HEK293 (cell line): ENCODE data around the gene IL1B.

Experiments used
- KLF9 ChIP-seq: fragments of 450-650 bp; formaldehyde crosslinking; IDR thresholded peaks from 2 replicates; pipeline ENCODE4 v1.5.1; 2016; ENCODE audit warnings: missing biosample characterization, missing genetic modification characterization, low read depth
- MYNN ChIP-seq: fragments of 450-650 bp; formaldehyde crosslinking; IDR thresholded peaks from 2 replicates; pipeline ENCODE4 v1.5.1; 2016; ENCODE audit warnings: missing biosample characterization, missing genetic modification characterization, borderline replicate concordance
- SETDB1 ChIP-seq: IDR thresholded peaks from one replicate; pipeline ENCODE4 v1.6.1; 2017; ENCODE audit warnings: mild to moderate bottlenecking, low read length, moderate library complexity, mixed read lengths; ENCODE audit not compliant: insufficient read length
- SP2 ChIP-seq: fragments of 450-650 bp; formaldehyde crosslinking; IDR thresholded peaks from 2 replicates; pipeline ENCODE4 v1.5.1; 2016; ENCODE audit warnings: missing biosample characterization, missing genetic modification characterization
- YY1 ChIP-seq: fragments of 450-650 bp; formaldehyde crosslinking; IDR thresholded peaks from 2 replicates; pipeline ENCODE4 v1.5.1; 2018; ENCODE audit warnings: missing biosample characterization, missing genetic modification characterization
- YY2 ChIP-seq: fragments of 450-650 bp; formaldehyde crosslinking; IDR thresholded peaks from 2 replicates; pipeline ENCODE4 v1.5.1; 2016; ENCODE audit warnings: missing biosample characterization, missing genetic modification characterization
- ZFP69B ChIP-seq: fragments of 450-650 bp; formaldehyde crosslinking; IDR thresholded peaks from 2 replicates; pipeline ENCODE4 v1.5.1; 2016; ENCODE audit warnings: missing biosample characterization, missing genetic modification characterization
- ZNF175 ChIP-seq: fragments of 450-650 bp; formaldehyde crosslinking; IDR thresholded peaks from 2 replicates; pipeline ENCODE4 v1.5.1; 2016; ENCODE audit warnings: missing biosample characterization, missing genetic modification characterization
- ZNF274 ChIP-seq, 2 experiments: fragments of 200-500 bp in 1 of 2; fragments of 450-650 bp in 1 of 2; sonication (Bioruptor generic) in 1 of 2; formaldehyde crosslinking in 1 of 2; IDR thresholded peaks; 2 replicates each; pipeline versions ENCODE4 v1.5.1 to v1.6.1; 2014 to 2016; ENCODE audit warnings: borderline replicate concordance in 1 of 2, inconsistent platforms in 1 of 2, low read length in 1 of 2, missing biosample characterization in 1 of 2, missing genetic modification characterization in 1 of 2
- ZNF548 ChIP-seq: fragments of 450-650 bp; formaldehyde crosslinking; IDR thresholded peaks from 2 replicates; pipeline ENCODE4 v1.5.1; 2016; ENCODE audit warnings: missing biosample characterization, missing genetic modification characterization
- TF ChIP-seq, protein P1 (sequence below): fragments of 450-650 bp; formaldehyde crosslinking; IDR thresholded peaks from 2 replicates; pipeline ENCODE4 v1.5.1; 2016; ENCODE audit warnings: missing biosample characterization, missing genetic modification characterization
- TF ChIP-seq, protein P2 (sequence below): fragments of 450-650 bp; formaldehyde crosslinking; IDR thresholded peaks from 2 replicates; pipeline ENCODE4 v1.5.1; 2016; ENCODE audit warnings: missing biosample characterization, missing genetic modification characterization, low read depth

DNA sequence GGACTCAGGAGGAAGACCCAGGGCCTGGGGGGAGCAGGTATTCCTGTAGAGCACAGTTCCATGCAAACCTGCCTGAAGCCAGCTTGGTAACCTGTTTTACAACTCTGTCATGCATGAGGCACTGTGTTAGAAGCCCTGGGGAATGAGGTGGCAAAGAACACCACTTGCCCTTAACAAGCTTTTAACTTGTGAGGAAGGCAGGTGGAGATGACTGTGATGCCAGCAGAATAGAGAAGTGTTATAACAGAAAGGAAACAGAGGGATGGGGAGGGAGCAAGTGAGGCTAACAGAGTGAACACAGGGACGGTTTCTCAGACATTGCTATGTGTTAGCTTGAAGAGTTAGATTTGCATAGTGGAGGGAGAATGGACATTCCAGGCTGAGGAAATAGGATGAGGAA, 40.8 kb downstream of the IL1B start:
- TF ChIP-seq ZNF274 (IDR thresholded peaks at IDR 0.05; ENCODE audit: low read length) (no peak), ZNF274 (tag by site-specific recombination; IDR thresholded peaks at IDR 0.05; ENCODE audit: borderline replicate concordance) (no peak), YY1 (tag by site-specific recombination) (no peak), MYNN (no peak), YY2 (tag by site-specific recombination) (no peak), SP2 (no peak), ZNF548 (tag by site-specific recombination) (no peak), ZFP69B (tag by site-specific recombination) (no peak), ZNF175 (tag by site-specific recombination) (no peak), KLF9 (tag by site-specific recombination) (no peak), SETDB1 (no peak)
- TF ChIP-seq, protein P1, sequence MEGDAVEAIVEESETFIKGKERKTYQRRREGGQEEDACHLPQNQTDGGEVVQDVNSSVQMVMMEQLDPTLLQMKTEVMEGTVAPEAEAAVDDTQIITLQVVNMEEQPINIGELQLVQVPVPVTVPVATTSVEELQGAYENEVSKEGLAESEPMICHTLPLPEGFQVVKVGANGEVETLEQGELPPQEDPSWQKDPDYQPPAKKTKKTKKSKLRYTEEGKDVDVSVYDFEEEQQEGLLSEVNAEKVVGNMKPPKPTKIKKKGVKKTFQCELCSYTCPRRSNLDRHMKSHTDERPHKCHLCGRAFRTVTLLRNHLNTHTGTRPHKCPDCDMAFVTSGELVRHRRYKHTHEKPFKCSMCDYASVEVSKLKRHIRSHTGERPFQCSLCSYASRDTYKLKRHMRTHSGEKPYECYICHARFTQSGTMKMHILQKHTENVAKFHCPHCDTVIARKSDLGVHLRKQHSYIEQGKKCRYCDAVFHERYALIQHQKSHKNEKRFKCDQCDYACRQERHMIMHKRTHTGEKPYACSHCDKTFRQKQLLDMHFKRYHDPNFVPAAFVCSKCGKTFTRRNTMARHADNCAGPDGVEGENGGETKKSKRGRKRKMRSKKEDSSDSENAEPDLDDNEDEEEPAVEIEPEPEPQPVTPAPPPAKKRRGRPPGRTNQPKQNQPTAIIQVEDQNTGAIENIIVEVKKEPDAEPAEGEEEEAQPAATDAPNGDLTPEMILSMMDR (tag by site-specific recombination), result no peak
- TF ChIP-seq, protein P2, sequence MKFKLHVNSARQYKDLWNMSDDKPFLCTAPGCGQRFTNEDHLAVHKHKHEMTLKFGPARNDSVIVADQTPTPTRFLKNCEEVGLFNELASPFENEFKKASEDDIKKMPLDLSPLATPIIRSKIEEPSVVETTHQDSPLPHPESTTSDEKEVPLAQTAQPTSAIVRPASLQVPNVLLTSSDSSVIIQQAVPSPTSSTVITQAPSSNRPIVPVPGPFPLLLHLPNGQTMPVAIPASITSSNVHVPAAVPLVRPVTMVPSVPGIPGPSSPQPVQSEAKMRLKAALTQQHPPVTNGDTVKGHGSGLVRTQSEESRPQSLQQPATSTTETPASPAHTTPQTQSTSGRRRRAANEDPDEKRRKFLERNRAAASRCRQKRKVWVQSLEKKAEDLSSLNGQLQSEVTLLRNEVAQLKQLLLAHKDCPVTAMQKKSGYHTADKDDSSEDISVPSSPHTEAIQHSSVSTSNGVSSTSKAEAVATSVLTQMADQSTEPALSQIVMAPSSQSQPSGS (tag by site-specific recombination), result no peak
